Activated T-helper 9 cell treated with anti-CD3 and anti-CD28 coated beads, Interleukin-2, amount 50 U/mL, for 16 hours (primary cell): ENCODE data around the gene LARGE1.
"Not testable (repeated sequence)": the region's sequence is repeated elsewhere in the genome, so short reads cannot be mapped to it uniquely, and the experiment has no call there.

Experiments used
- DNase-seq: peaks from one replicate; pipeline ENCODE4 v3.0.0-alpha.2; 2020; ENCODE audit warnings: low read depth

The LARGE1 gene

GRCh38 chr22:33883961-33884808, 36.1 kb downstream of the LARGE1 start:
- no peak for DNase-seq

- DNase-seq: no peak
Observed at GRCh38 chr22:33883561-33883960, 36.7 kb downstream of the LARGE1 start.

DNA sequence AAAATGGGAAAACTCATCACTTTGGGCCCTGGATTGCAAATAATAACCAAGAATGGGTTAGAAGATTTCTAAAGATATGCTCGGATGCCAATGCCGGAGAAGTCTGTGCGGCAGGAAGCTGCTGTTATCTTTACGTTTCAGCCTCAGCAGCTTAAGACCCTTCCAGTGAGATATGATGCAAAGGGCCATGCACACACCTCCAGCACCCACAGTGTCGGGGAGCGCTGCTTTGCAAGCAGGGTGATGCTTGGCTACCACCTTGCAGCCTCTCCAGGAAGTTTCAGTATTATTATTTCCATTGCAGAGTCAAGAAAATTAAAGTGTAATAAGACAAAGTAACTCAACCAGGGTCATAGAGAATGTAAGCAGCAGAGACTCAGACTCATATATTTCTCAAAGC, 37.3 kb downstream of the LARGE1 start:
- DNase-seq: no peak

GRCh38 chr22:33880986-33881385, 39.3 kb downstream of the LARGE1 start:
- no peak for DNase-seq

DNA sequence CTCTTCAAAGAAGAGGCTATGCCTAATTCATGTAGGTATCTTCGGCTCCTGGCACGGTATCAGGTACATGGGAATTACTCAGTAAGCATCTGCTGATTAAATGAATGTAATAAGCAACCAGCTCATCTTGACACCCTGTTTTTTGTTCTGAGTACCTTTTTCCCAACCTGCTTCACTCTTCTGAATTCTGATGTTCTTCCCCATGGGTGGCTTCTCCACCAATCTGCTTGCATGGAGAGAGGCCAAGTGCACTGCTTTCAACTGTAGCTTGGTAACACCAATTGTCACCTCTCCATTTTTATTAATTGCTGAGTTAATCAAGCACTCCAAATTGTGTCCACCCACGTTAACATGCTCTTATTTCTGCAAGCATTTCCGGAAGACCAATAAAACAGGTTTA, 40.5 kb downstream of the LARGE1 start:
- DNase-seq: no peak

GRCh38 chr22:33875316-33875715, 45.0 kb downstream of the LARGE1 start:
- DNase-seq: no peak

- DNase-seq: no peak
Observed at GRCh38 chr22:33874206-33874605, 46.1 kb downstream of the LARGE1 start.

DNA sequence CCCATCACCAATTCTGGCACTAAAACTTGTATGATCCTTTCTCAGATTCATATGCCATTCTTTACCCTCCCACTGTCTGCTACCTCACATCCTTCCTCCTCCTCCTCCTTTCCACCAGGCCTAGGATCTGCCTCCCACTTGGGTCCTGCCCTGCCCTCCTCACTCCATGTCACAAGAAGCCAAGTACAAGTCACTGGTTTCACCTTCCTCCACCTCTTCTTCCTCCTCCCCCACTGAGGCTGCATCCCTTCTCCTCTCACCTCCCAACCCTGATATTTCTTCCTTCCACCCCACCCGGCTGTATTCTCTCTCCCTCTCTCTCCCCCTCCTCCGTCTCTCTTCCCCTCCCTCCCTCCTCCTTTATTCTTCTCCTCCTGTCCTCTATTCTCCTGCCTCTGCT, 46.6 kb downstream of the LARGE1 start:
- no peak for DNase-seq

DNA sequence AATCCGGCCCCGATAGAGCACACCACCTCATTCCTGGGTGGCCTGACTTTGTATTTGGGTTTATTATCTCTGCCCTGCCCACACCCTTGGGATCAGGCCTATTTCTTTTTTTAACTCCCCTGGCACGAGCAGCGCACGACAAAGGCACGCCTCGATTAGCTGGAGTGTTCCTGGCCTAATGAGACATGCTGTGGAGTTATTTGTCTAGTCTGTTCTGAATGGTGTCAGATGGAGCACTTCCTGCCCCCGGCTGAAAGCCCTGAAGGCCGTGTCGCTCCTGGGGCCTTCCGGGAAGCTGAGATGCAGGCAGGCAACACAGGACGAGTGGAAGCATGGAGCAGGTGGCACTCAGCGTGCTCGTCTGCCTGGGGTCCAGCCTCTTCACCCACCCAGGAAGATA, 47.1 kb downstream of the LARGE1 start:
- no peak for DNase-seq

- no peak for DNase-seq
Observed at GRCh38 chr22:33871935-33872334, 48.3 kb downstream of the LARGE1 start.

- DNase-seq: no peak
Observed at GRCh38 chr22:33869946-33870345, 50.3 kb downstream of the LARGE1 start.

DNA sequence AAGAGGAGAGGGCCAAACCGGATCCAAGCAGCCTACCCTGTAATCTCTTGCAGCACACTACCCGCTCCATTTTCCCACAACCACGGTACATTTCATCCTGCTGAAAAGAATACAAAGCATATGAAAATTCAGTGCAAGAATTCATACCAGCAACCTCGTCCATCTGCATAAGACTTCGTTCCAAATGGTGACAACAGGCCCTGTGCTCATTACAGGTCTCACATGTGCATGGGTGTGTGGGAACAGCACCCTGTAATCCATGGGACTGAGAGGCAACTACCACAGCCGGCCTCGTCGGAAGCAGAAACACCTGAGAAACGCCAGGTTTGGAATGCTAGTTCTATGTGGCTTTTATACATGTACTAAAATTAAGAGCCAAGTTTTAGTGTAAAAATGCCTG, 52.3 kb downstream of the LARGE1 start:
- no peak for DNase-seq

DNA sequence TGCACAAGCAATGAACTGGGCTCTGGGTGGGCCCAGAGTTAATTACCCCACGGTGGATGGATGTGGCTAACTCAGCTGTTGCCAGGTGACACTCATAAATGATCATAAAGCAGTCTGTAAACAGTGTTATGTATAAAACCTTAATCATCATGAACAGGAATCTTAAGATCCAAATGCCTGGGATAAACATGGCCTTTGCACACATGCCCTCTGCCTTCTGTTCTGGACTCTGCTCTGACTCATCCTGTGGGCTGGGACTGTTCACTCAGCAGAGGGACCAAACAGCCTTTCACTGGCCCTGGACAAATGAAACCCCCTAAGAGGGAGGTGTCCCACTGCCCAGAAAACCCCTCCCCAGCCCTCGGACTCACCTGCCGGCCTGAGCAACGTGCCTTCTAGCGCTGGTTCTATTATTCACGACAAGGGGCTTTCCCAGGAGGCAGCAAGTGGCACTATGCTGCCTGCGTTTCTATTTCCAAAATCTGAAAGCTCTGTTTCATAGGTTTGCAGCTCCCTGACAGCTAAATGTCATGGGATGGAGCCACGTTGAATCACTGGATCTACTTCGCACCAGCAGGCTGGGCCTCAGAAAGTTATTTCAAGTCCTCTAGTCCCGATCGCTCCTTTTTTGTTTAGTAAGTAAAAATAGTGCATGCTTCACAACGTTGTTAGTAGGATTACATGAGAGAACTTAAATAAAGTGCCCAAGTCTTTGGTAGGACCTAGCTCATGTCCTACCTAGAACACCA, 53.0 kb downstream of the LARGE1 start:
- no peak for DNase-seq

DNA sequence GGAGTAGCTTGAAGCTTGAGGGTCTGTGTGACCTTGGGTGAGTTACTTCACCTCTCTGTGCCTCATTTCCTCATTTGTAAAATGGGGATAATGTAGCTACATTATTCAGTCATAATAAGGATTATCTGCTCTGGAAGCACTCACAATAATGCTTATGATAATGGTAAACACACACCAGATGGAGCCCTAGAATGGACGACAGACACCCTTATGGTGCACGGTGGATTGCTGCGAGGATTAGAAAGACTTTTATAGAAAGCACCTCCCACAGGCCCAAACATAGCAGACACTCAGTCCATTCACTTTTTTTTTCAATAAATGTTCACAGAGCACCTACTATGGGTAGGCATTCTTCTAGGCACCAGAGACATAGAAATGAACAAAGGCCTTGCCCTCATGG, 53.8 kb downstream of the LARGE1 start:
- no peak for DNase-seq

DNA sequence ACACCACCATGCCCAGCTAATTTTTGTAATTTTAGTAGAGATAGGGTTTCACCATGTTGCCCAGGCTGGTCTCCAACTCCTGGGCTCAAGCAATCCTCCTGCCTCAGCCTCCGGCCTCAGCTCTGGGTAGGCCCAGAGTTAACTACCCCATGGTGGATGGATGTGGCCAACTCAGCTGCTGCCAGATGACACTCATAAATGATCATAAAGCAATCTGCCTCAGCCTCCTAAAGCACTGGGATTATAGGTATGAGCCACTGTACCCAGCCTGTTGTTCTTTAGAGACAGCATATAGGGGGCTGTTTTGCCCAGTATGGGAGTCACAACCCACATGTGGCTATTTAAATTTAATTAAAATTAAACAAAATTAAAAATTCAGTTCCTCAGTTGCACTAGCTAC, 54.3 kb downstream of the LARGE1 start:
- no peak for DNase-seq

DNA sequence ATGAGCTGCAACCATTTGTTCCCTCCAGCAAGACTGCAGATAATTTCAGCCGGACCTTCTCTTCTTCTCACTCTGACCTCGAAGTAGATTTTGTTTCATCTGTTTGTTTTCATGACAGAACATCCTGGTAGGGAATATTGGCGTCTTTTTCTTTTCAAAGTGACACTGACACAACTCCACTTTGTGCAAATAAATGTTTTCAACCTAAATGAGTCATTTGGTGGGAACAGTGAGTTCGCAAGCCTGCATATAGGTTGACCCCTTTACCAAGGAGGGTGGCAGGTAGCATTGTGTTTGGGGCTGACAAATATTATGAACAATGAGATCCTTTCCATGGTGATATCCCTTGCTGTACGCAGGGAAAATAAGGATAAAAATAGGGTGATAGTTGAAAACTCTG, 55.0 kb downstream of the LARGE1 start:
- DNase-seq: no peak

DNA sequence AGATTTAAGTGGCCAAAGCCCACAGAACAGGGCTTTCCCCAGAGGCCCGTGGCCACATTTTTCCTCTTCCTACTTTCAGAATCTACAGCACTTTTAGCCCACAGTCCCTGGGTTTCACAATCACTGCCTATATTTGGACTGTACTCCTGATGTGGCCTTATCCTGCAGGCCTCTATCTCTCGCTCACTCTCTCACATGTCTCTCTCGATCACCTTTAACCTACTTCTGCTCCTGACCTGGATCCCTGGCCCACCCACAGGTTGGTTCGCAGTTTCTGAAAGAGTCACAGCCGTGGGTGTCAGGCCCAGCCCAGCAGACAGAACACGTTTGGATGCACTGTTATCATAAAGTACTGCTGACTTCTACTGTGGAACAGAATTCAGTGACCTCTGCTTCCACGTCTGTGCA, 55.5 kb downstream of the LARGE1 start:
- no peak for DNase-seq

GRCh38 chr22:33861216-33861875, 58.9 kb downstream of the LARGE1 start:
- DNase-seq: no peak

DNA sequence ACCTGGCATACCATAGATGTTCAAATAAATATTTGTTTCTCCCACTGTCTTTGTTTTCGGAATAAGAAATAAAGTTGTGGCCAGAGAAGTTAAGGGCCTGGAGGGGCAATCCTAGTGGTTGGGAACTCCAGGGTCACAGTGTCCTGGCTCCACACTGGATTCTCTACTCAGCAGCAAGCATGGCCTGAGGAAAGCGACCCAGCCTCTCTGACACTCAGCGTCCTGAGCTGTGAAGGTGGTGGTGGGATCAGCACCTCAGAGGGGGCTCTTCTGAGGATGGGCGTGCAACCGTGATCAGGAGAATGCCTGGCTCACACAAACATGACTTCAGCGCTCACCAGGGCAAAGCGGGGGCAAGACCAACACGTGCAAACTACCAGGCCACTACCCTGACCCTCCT, 59.9 kb downstream of the LARGE1 start:
- DNase-seq: no peak

GRCh38 chr22:33859311-33859710, 61.0 kb downstream of the LARGE1 start:
- no peak for DNase-seq

DNA sequence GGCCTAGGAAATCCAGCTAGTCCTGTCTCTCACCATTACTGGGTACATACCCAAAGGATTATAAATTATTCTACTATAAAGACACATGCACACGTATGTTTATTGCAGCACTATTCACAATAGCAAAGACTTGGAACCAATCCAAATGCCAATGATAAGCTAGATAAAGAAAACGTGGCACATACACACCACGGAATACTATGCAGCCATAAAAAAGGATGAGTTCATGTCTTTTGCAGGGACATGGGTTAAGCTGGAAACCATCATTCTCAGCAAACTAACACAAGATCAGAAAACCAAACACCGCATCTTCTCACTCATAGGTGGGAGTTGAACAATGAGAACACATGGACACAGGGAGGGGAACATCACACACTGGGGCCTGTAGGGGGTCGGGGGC, 61.6 kb downstream of the LARGE1 start:
- not testable (repeated sequence) for DNase-seq

- DNase-seq: not testable (repeated sequence)
Observed at GRCh38 chr22:33857767-33858166, 62.5 kb downstream of the LARGE1 start.

GRCh38 chr22:33854724-33855123, 65.6 kb downstream of the LARGE1 start:
- DNase-seq: no peak
